Measurements from ENCODE around the gene GAB1.
A peak's percentile ranks its signal among the peaks of the same experiment; 100 is the strongest.

GAB1 gene

GRCh38 chr4:143514169-143514495, 177.5 kb downstream of the GAB1 start:
- TF ChIP-seq ZNF274 (IDR thresholded peaks at IDR 0.05; ENCODE audit: low read depth, low read length): no peak

GRCh38 chr4:143514497-143514896, 177.8 kb downstream of the GAB1 start:
- peak overlapping the region; percentile 87 for H3K4me3 ChIP-seq (ENCODE audit: low read length)
- no peak for TF ChIP-seq ZNF274 (IDR thresholded peaks at IDR 0.05; ENCODE audit: low read depth, low read length)

More at GRCh38 chr4:143514169-143514495, 177.5 kb downstream of the GAB1 start:
- H3K4me3 ChIP-seq (ENCODE audit: low read length): peak overlapping the region; percentile 87

- H3K4me3 ChIP-seq (ENCODE audit: low read length): peak overlapping the region; percentile 87
- TF ChIP-seq ZNF274 (IDR thresholded peaks at IDR 0.05; ENCODE audit: low read depth, low read length): no peak
Measured at GRCh38 chr4:143514901-143515300, 178.2 kb downstream of the GAB1 start.

GRCh38 chr4:143515905-143516304, 179.2 kb downstream of the GAB1 start:
- TF ChIP-seq ZNF274 (IDR thresholded peaks at IDR 0.05; ENCODE audit: low read depth, low read length): no peak
- H3K4me3 ChIP-seq (ENCODE audit: low read length): peak overlapping the region; percentile 87; the same call in 1 of the 2 replicates

- TF ChIP-seq ZNF274 (IDR thresholded peaks at IDR 0.05; ENCODE audit: low read depth, low read length): no peak
Measured at GRCh38 chr4:143517764-143518163, 181.1 kb downstream of the GAB1 start.

More at GRCh38 chr4:143517764-143518163, 181.1 kb downstream of the GAB1 start:
- H3K4me3 ChIP-seq (ENCODE audit: low read length): no peak overlapping the region
